NCI-H1048 (cell line): ENCODE data around the gene KLK11.
A peak's percentile ranks its signal among the peaks of the same experiment; 100 is the strongest.
"Not testable (repeated sequence)": the region's sequence is repeated elsewhere in the genome, so short reads cannot be mapped to it uniquely, and the experiment has no call there.

Source experiments
- DNase-seq: peaks from one replicate; lab custom pipeline; 2025; lab: John Stamatoyannopoulos, UW

Gene KLK11

GRCh38 chr19:51003316-51003715 is 23.1 kb downstream of the KLK11 start:
- DNase-seq: no peak

- peak; percentile 38 for DNase-seq
Measured at GRCh38 chr19:51002542-51003311, 23.7 kb downstream of the KLK11 start.

GRCh38 chr19:51002089-51002532 is 24.3 kb downstream of the KLK11 start:
- no peak for DNase-seq

- DNase-seq: no peak
Measured at GRCh38 chr19:51001515-51001914, 24.9 kb downstream of the KLK11 start, which contains the start of gene KLK8. TSS of gene KLK8 (minus strand) at chr19:51001604. CDS start at chr19:51001167, 437 bp downstream.

GRCh38 chr19:51000981-51001380 is 25.4 kb downstream of the KLK11 start:
- DNase-seq: no peak

- DNase-seq: no peak
Measured at GRCh38 chr19:51000426-51000825, 26.0 kb downstream of the KLK11 start.

- no peak for DNase-seq
Measured at GRCh38 chr19:50998686-50999085, 27.7 kb downstream of the KLK11 start.

GRCh38 chr19:50998061-50998460 is 28.4 kb downstream of the KLK11 start:
- DNase-seq: no peak

GRCh38 chr19:50994129-50994528 is 32.3 kb downstream of the KLK11 start:
- no peak for DNase-seq

GRCh38 chr19:50992666-50993035 is 33.8 kb downstream of the KLK11 start:
- DNase-seq: no peak

- not testable (repeated sequence) for DNase-seq
Measured at GRCh38 chr19:50984416-50984815, 42.0 kb downstream of the KLK11 start.

GRCh38 chr19:50983625-50984292 is 42.7 kb downstream of the KLK11 start, which contains the start of gene KLK7:
TSS of gene KLK7 (minus strand) at chr19:50983917. CDS start at chr19:50982399, 1,518 bp downstream.
- DNase-seq: no peak

GRCh38 chr19:50982186-50982585 is 44.2 kb downstream of the KLK11 start:
- DNase-seq: no peak

- no peak for DNase-seq
Measured at GRCh38 chr19:50981587-50982146, 44.7 kb downstream of the KLK11 start.

- DNase-seq: no peak
Measured at GRCh38 chr19:50980208-50980607, 46.2 kb downstream of the KLK11 start.

GRCh38 chr19:50979758-50980157 is 46.7 kb downstream of the KLK11 start:
- no peak for DNase-seq

GRCh38 chr19:50978772-50979390 is 47.5 kb downstream of the KLK11 start:
- no peak for DNase-seq

- DNase-seq: no peak
Measured at GRCh38 chr19:50977626-50978025, 48.8 kb downstream of the KLK11 start.

- no peak for DNase-seq
Measured at GRCh38 chr19:50975766-50976165, 50.6 kb downstream of the KLK11 start.

- no peak for DNase-seq
Measured at GRCh38 chr19:50974702-50975556, 51.5 kb downstream of the KLK11 start.

GRCh38 chr19:50972795-50973376 is 53.5 kb downstream of the KLK11 start:
- no peak for DNase-seq
